ENCODE data around the gene HOXC4. TPM values are rescaled to one million over a fixed set of nuclear protein-coding genes. Genes with fewer than 3 reads are reported as not detected.

Gene HOXC4
- total and polyA plus RNA-seq, 11 donors: 0.06 to 1.2 (median 0.25) TPM; not detected in 7

- H3K36me3 ChIP-seq: no peaks in the 10 kb centered on the region
- intact Hi-C loops (cut with DNase I): no loop called here
- ATAC-seq (no peak), DNase-seq (no peak)
- H3K27ac ChIP-seq: no peak overlapping the region
- peaks cover 0 to 16% (median 0%) of the 10 kb centered on the region in 12 donors for H3K4me1 ChIP-seq
- H3K4me3 ChIP-seq: no peak overlapping the region
- no peaks in the 10 kb centered on the region for H3K9me3 ChIP-seq
- 47 to 56% (median 53%) methylated on average over 14 of the region's 14 CpGs for WGBS, 4 donors
- TF ChIP-seq CTCF (IDR thresholded peaks at IDR 0.05) (no peak), POLR2A (IDR thresholded peaks at IDR 0.05) (no peak)
- peaks cover 50 to 100% (median 90%) of the 10 kb centered on the region in 9 donors for H3K27me3 ChIP-seq
These were observed 16.8 kb upstream of the HOXC4 start for GRCh38 chr12:54036620-54037359.

GRCh38 chr12:54037360-54038283 is 16.0 kb upstream of the HOXC4 start:
- TF ChIP-seq POLR2A (IDR thresholded peaks at IDR 0.05) (no peak), CTCF (IDR thresholded peaks at IDR 0.05) (no peak)
- Histone ChIP-seq H3K36me3 (no peaks in the 10 kb centered on the region), H3K4me3 (no peak overlapping the region), H3K27me3 (peaks cover 46 to 100% (median 90%) of the 10 kb centered on the region in 9 donors), H3K4me1 (peaks cover 0 to 16% (median 0%) of the 10 kb centered on the region in 12 donors), H3K9me3 (no peaks in the 10 kb centered on the region), H3K27ac (no peak overlapping the region)
- no peak for DNase-seq
- no peak for ATAC-seq
- intact Hi-C loops (cut with DNase I): no loop called here
- WGBS, 4 donors: 23 to 41% (median 34%) methylated on average over 14 of the region's 14 CpGs

DNA sequence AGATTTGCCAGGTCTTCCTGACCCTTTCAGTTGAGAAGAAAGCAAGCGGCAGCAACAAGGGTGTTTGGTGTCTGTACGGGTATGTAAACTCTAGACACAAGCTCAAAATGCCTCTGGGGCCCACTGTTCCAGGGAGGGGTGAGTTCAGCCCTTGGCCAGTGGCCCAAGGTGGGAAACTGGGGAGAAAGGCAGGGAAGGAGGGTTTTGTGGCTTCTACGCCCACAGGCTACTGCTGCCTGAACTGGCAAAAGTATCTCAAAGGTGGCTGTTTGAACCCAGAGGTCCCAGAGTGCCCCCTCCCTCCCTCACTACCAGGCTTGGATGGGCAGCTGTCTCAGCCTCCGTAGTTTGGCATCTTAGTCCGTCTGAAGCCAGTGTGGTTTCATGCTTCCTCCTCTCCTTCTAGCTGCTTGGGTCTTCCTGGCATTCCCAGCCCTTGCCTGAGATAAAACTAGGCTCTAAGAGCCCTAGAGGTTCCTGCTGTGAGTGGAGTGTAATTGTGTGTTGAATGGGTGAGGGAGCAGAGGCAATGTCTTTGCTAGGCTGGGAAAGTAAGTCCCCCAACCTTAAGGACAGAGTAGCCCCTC is 15.3 kb upstream of the HOXC4 start:
- Histone ChIP-seq H3K9me3 (no peaks in the 10 kb centered on the region), H3K36me3 (no peaks in the 10 kb centered on the region), H3K4me3 (no peak overlapping the region), H3K27ac (no peak overlapping the region), H3K27me3 (peaks cover 51 to 100% (median 90%) of the 10 kb centered on the region in 9 donors), H3K4me1 (peaks cover 0 to 14% (median 0%) of the 10 kb centered on the region in 12 donors)
- WGBS, 4 donors: 28 to 46% (median 39%) methylated on average over 5 of the region's 5 CpGs
- no peak for ATAC-seq
- TF ChIP-seq CTCF (IDR thresholded peaks at IDR 0.05) (no peak), POLR2A (IDR thresholded peaks at IDR 0.05) (no peak)
- intact Hi-C loops (cut with DNase I): no loop called here
- DNase-seq: no peak
